SK-N-SH treated with all-trans-retinoic acid at 6 μM for 48 hours (cell line): Measurements from ENCODE around the gene NTM.

Experiments
- ARNTL ChIP-seq: fragments of 450-650 bp; formaldehyde crosslinking; IDR thresholded peaks from 2 replicates; pipeline ENCODE4 v1.5.0; 2020; ENCODE audit warnings: low read depth, mild to moderate bottlenecking, moderate library complexity, borderline replicate concordance
- ESRRG ChIP-seq: fragments of 250-450 bp; sonication (Bioruptor Pico); IDR thresholded peaks from 2 replicates; pipeline ENCODE4 v1.6.1; 2021; ENCODE audit warnings: mild to moderate bottlenecking
- GLIS3 ChIP-seq: fragments of 250-450 bp; sonication (Bioruptor Pico); IDR thresholded peaks from 2 replicates; pipeline ENCODE4 v1.5.0; 2020; ENCODE audit warnings: mild to moderate bottlenecking, moderate library complexity
- ISL1 ChIP-seq: fragments of 250-450 bp; sonication (Bioruptor Pico); IDR thresholded peaks from 2 replicates; pipeline ENCODE4 v2.1.2; 2022; ENCODE audit warnings: mild to moderate bottlenecking, moderate library complexity
- OSR1 ChIP-seq: fragments of 250-450 bp; sonication (Bioruptor Pico); IDR thresholded peaks from 2 replicates; pipeline ENCODE4 v1.8.0; 2022; ENCODE audit warnings: moderate library complexity, mild to moderate bottlenecking, inconsistent platforms
- PPARA ChIP-seq: fragments of 250-450 bp; sonication (Bioruptor Pico); IDR thresholded peaks from 2 replicates; pipeline ENCODE4 v1.5.0; 2020; ENCODE audit warnings: mild to moderate bottlenecking, borderline replicate concordance
- RARB ChIP-seq: fragments of 250-450 bp; sonication (Bioruptor Pico); IDR thresholded peaks from 2 replicates; pipeline ENCODE4 v1.8.0; 2021; ENCODE audit warnings: mild to moderate bottlenecking, moderate library complexity
- ZFP3 ChIP-seq: fragments of 250-450 bp; sonication (Bioruptor Pico); IDR thresholded peaks from 2 replicates; pipeline ENCODE4 v1.5.0; 2020; ENCODE audit warnings: mild to moderate bottlenecking, moderate library complexity
- ZFP30 ChIP-seq: fragments of 450-650 bp; formaldehyde crosslinking; IDR thresholded peaks from 2 replicates; pipeline ENCODE4 v1.5.0; 2022; ENCODE audit warnings: mild to moderate bottlenecking, moderate library complexity
- ZNF565 ChIP-seq: fragments of 450-650 bp; formaldehyde crosslinking; conservative IDR thresholded peaks from 2 replicates; pipeline ENCODE4 v1.5.0; 2020; ENCODE audit warnings: low read depth, mild to moderate bottlenecking, moderate library complexity
- ZNF8 ChIP-seq: fragments of 450-650 bp; formaldehyde crosslinking; IDR thresholded peaks from 2 replicates; pipeline ENCODE4 v1.5.0; 2020; ENCODE audit warnings: mild to moderate bottlenecking, moderate library complexity
- TF ChIP-seq, protein P1 (sequence below): fragments of 250-450 bp; sonication (Bioruptor Pico); IDR thresholded peaks from 2 replicates; pipeline ENCODE4 v1.8.0; 2020; ENCODE audit warnings: mild to moderate bottlenecking, moderate library complexity, borderline replicate concordance

DNA sequence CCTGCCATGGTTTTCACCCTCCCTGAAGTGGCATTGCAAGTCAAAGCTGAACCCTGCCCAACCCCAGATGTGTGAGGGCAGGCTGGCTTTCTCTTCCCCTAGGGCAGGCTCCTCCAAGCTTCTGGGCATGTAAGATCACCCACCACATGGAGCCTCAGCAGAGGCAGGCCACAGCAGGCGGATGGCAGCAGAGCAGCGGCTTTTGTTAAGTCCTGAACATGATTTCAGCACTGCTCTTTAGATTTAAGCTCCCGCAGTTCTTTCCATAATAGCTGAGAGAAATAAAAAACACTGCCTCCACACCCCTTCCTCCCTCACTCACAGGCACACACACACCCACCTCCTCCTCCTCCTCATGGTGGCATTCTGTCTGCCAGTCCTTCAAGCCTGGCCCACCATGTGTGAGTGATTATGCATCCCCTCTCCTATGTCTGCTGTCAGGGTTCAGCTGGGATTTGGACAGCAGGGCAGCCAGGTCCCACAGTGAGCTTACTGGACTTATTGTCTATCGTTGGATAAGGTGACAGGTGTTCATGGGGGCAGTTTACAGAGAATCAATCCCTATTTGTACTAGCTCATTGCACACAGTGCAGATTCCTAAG is 5.0 kb upstream of the NTM start:
- TF ChIP-seq, protein P1, sequence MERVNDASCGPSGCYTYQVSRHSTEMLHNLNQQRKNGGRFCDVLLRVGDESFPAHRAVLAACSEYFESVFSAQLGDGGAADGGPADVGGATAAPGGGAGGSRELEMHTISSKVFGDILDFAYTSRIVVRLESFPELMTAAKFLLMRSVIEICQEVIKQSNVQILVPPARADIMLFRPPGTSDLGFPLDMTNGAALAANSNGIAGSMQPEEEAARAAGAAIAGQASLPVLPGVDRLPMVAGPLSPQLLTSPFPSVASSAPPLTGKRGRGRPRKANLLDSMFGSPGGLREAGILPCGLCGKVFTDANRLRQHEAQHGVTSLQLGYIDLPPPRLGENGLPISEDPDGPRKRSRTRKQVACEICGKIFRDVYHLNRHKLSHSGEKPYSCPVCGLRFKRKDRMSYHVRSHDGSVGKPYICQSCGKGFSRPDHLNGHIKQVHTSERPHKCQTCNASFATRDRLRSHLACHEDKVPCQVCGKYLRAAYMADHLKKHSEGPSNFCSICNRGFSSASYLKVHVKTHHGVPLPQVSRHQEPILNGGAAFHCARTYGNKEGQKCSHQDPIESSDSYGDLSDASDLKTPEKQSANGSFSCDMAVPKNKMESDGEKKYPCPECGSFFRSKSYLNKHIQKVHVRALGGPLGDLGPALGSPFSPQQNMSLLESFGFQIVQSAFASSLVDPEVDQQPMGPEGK (CRISPR knock-in tag): no peak
- TF ChIP-seq RARB (CRISPR knock-in tag) (no peak), ZFP30 (CRISPR knock-in tag) (no peak), GLIS3 (CRISPR knock-in tag) (no peak), OSR1 (CRISPR knock-in tag) (no peak), ZNF565 (no peak), ESRRG (CRISPR knock-in tag) (no peak), ISL1 (CRISPR knock-in tag) (no peak), ARNTL (CRISPR knock-in tag) (no peak), ZNF8 (no peak), PPARA (no peak), ZFP3 (CRISPR knock-in tag) (no peak)
